Stimulated activated naive CD8-positive, alpha-beta T cell treated with anti-CD3 and anti-CD28 coated beads, Interleukin-15, Interleukin-2, amounts not matched to agents 100 U/mL and 50 U/mL, for 24 hours (primary cell): ENCODE results near the gene PEX14.
"Not testable (repeated sequence)": the region's sequence is repeated elsewhere in the genome, so short reads cannot be mapped to it uniquely, and the experiment has no call there.

ENCODE experiments used
- ATAC-seq: fragments of 150-1000 bp; cut with Tn5 transposase; one replicate; pipeline ENCODE4 v1.10.0; 2021
- DNase-seq: peaks from one replicate; pipeline ENCODE4 v3.0.0; 2021

The PEX14 gene

GRCh38 chr1:10495475-10495817, 20.7 kb downstream of the PEX14 start:
- no peak for ATAC-seq
- DNase-seq: peak; percentile 24

GRCh38 chr1:10495952-10496351, 21.2 kb downstream of the PEX14 start:
- no peak for DNase-seq
- ATAC-seq: no peak

GRCh38 chr1:10497109-10497508, 22.4 kb downstream of the PEX14 start:
- no peak for DNase-seq

GRCh38 chr1:10498231-10498630, 23.5 kb downstream of the PEX14 start:
- DNase-seq: no peak
- no peak for ATAC-seq

More at GRCh38 chr1:10497109-10497508, 22.4 kb downstream of the PEX14 start:
- no peak for ATAC-seq

GRCh38 chr1:10502206-10502605, 27.5 kb downstream of the PEX14 start:
- ATAC-seq (no peak), DNase-seq (no peak)

- ATAC-seq (no peak), DNase-seq (no peak)
These were observed 29.5 kb downstream of the PEX14 start for GRCh38 chr1:10504249-10504648.

GRCh38 chr1:10506046-10506676, 31.4 kb downstream of the PEX14 start:
- DNase-seq, ATAC-seq: not testable (repeated sequence)

- DNase-seq (no peak), ATAC-seq (no peak)
These were observed 31.9 kb downstream of the PEX14 start for GRCh38 chr1:10506677-10507047.

- DNase-seq (peak; percentile 55), ATAC-seq (peak; percentile 30)
These were observed 32.5 kb downstream of the PEX14 start for GRCh38 chr1:10507111-10507879.

- DNase-seq (no peak), ATAC-seq (no peak)
These were observed 33.8 kb downstream of the PEX14 start for GRCh38 chr1:10508511-10508951.

- DNase-seq: no peak
- no peak for ATAC-seq
These were observed 35.2 kb downstream of the PEX14 start for GRCh38 chr1:10509809-10510509.

GRCh38 chr1:10510520-10511493, 36.1 kb downstream of the PEX14 start:
- DNase-seq (peak; percentile 77), ATAC-seq (peak; percentile 98)

- ATAC-seq: no peak
- DNase-seq: no peak
These were observed 36.7 kb downstream of the PEX14 start for GRCh38 chr1:10511494-10511885.

GRCh38 chr1:10513199-10513598, 38.4 kb downstream of the PEX14 start:
- ATAC-seq (no peak), DNase-seq (no peak)

GRCh38 chr1:10514490-10515235, 39.9 kb downstream of the PEX14 start:
- no peak for ATAC-seq
- DNase-seq: no peak

- ATAC-seq: no peak
- no peak for DNase-seq
These were observed 40.7 kb downstream of the PEX14 start for GRCh38 chr1:10515301-10515975.

- ATAC-seq: no peak
- DNase-seq: no peak
These were observed 41.4 kb downstream of the PEX14 start for GRCh38 chr1:10515976-10516750.

- DNase-seq (no peak), ATAC-seq (no peak)
These were observed 42.4 kb downstream of the PEX14 start for GRCh38 chr1:10516925-10517676.

- no peak for DNase-seq
- no peak for ATAC-seq
These were observed 42.9 kb downstream of the PEX14 start for GRCh38 chr1:10517677-10517982.
